NCI-H2107 treated with DMSO at 0.1 percent for 48 hours (cell line): ENCODE results near the gene MRGPRF.
"Not testable (repeated sequence)": the region's sequence is repeated elsewhere in the genome, so short reads cannot be mapped to it uniquely, and the experiment has no call there.

Experiments used
- DNase-seq: peaks from one replicate; lab custom pipeline; 2025; ENCODE audit not compliant: unreplicated experiment; lab: John Stamatoyannopoulos, UW

MRGPRF gene

DNA sequence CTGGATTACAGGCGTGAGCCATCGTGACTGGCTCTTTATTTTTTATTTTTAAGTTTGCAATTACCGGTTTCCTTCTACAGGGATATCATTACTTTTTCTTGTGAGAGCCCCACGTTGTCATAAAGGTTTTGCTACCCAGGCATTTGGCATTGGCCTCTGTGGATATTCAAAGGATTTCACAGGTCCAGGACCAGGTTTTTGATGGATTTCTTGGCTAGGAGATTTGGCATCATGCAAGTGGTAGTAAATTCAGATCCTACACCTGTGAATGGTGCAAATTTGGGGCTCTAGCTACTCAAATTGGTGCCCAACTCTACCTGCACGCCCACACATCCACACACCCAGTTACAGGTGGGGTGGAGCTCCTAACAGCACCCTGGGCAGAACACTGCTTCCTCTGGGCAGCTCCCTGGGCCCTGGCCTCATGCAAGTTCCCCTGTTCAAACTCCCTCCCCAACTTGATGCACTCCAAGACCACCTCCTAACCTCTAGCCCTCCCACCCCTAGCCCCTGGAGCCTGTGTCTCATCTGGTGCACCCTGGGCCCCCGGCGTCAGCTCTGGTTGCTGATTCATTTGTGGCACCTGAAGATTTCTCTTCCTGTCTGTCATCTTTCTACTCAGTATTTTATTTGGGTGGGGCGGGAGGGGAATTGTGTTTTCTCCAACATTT, 23.0 kb downstream of the MRGPRF start:
- no peak for DNase-seq

DNA sequence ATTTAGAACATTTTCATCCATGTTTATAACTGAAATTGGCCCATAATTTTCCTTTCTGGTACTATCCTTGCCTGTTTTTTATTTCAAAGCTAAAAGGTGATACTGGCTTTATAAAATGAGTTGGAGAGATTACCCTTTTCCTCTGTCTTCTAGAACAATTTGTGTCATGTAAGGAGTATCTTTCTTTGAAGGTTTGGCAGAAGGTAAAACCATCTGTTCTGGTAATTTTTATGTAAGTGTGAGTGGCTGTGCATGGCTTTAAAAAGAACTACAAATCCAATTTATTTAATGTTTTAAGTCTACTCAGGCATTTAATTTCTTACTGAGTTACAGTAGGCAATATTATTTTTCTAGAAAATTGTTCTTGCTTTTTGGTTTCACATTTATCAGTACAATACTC, 24.6 kb downstream of the MRGPRF start:
- DNase-seq = no peak

DNA sequence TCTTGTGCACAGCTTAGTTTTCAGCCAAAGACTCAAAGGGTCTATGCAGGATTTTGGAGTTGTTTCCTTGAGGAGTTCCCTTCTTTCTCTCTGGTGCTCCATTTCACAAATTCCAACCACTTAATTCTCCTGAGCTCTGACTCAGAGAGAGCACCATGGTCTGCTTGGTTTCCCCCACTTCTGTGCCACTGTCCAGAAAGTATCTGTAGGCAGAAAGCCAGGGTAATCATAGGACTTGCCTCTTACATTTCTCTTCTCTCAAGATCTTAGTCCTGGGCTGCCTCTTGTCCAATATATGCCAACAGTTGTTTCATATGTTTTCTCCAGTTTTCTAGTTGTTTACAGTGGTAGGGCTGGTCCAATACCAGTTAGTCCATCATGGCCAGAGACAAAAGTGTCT, 25.8 kb downstream of the MRGPRF start:
- no peak for DNase-seq

DNA sequence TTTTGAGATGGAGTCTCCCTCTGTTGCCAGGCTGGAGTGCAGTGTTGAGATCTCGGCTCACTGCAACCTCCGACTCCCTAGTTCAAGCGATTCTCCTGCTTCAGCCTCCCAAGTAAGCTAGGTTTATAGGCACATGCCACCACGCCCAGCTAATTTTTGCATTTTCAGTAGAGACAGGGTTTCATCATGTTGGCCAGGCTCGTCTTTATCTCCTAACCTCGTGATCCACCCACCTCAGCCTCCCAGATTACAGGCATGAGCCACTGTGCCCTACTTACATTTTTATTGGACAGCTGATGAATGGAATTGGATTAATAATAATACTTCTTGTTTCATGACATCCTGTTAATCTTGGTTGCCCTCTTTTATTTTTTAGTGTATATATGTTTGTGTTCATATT, 29.2 kb downstream of the MRGPRF start:
- DNase-seq = no peak

DNA sequence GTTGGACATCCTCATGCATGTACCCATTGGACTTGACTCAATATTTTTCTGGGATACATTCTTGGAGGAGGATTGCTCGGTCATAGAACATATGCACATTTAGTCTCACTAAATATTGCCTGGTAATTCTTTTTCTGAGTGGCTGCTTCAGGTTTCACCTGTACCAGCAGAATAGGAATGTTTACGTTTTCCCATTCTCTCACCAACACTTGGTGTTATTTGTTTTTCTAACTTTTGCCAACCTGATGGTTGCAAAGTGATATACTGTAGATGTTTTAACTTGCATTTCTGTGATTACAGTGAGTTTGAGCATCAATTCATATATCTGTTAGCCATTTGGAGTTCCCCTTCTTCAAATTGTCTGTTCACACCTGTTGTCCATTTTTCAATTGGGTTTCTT, 30.9 kb downstream of the MRGPRF start:
- no peak for DNase-seq

DNA sequence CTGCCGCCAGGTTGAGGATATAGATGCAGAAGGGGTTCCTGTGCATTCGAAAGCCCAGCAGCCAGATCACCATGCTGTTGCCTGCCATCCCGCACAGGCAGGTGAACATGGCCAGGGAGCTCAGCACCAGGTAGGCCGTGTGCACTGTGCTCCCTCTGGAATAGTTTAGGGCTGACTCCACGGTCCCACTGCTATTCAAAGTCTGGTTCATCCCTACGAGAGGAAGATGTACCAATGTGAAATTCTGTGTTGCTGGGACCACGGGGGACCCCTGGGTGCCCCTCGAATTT, 32.3 kb downstream of the MRGPRF start, which contains the start of gene MRGPRD:
TSS of gene MRGPRD (minus strand) at position 211 of the 290 bp plus-strand sequence. CDS start at position 211, 0 bp downstream.
- DNase-seq = no peak

DNA sequence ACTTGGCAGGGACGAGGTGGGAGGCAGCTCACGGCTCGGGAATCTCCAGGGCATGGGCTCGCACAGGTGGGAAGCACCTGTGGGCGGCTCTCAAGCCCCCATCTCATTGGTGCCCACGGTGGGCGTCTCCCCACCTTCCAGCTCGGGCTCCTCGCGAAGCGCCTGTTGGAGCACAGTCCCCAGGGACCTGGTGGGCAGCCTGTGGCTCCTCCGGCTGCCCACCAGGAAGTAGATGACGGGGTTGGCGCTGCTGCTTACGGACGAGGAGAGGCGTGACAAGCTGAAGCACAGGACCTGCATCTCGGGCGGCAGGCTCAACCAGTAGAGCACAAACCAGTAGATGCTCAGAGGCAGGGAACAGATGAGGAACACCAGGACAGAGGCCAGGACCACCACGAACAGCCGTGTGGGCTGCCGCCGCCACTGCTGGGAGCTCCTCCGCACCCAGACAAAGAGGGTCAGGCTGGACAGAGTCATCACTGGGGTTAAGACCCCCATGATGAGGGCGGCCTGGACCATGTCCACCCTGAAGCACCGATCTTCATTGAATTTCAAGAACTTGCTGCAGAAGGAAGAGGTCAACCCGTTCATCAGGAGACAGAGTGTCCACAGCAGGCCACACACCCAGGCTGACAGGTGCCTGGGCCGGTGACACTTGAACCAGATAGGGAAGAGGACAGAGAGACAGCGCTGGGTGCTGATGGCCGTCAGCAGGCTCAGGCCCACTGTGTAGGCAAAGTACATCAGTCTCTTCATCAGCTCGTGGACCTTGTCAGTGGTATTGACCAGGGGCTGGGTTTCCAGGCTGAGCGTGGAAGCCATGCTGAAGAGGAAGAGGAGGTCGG, 32.9 kb downstream of the MRGPRF start:
- no peak for DNase-seq

DNA sequence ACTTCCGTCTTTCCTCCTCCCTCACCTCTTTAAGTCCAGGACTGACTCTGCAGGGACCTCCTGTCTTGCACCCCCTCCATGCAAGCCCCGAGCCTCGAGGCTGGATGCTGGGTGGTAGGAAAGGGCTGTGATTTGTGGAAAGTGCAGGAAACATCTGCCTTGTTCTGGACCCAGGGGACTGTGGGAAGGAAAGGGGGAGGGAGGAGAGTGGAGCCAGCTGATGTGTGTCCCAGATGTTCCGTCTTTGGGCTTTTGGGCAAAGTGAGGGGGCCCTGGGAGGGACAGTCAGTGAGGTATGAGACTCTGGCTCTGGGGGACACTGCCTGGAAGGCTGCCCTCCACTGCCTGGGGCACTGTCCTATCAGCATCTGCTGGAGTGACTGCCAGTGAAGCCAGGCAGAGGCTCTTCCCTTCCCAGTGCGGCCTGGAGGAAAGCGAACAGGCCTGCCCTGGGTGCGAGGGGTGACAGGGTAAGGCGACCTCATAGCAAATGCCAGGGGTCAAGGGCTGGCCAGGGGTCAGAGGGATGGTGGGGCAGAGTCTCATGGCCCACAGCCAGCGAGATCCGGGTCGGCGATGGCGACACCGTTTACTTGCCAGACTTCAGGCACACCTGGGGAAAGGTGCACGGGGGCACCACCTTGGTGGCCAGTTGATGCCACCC, 34.0 kb downstream of the MRGPRF start:
- DNase-seq = no peak

DNA sequence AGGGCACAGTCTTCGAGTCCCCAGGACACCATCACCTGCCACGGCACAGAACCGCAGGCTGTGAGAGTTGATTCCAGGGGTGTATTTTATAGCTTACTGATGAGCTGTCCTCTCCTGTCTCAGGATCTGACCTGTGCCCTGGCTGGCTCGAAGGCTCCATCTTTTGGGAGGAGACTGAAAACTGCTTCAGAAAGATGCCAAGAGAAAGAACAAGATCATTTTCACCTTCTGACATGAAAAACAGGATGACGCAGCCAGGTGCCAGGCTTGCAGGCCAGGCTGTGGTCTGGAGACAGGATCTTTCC, 34.5 kb downstream of the MRGPRF start:
- no peak for DNase-seq

DNA sequence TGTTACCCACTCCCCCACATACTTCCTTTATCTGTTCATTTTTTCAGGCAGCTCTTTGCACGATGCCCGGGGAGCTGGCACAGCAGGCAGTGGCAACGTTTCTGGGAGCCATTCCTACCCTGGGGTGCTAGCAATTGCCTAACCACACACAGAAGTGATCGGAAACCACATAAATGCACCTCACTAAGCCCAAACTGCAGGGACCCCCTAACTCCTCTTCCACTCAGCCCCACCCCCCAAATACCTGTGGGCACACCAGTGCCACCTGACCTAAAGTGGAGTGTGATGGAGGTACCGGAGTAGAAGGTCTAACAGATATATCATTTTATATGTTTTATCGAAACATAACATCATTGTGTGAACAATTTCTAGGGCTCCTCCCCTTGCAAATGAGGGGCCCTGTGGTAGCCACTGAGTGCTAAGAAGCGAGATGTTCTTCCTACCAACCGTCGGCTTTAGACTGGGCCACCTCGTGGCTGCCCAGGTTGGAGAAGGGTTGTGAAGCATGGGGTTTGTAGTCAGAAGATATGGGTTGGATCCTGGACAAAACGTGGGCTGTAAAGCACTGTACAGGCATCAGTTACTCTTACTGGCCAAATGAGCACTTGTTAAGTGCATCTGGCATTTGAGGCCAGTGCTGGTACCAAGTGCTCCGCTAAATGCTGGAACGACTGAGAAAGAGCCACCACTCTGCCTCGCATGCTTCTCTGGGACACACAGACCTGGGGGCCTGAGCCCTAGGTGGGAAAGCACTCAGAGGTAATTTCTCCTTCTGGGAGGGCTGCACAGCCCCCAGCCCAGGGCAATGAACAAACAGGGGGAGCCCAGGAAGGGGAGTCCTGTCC, 35.0 kb downstream of the MRGPRF start:
- no peak for DNase-seq

DNA sequence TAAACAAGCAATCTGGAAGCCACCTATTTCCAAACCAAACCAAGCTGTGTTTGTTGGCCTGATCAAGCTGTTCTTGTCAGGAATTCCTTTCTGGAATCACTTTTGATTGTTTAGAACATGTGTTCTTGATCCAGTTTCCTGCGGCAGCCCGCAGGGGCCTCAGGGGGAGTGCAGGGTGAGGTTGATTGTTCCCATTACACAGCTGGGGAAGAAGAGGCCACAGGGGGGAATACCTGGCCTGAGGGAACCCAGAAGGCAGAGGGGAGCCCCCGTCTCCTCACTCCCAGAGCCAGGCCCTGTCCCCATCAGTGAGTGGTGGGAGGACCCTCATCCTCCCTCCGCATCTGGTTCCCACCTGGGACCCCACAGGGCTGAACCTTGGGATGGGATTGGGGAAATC, 36.5 kb downstream of the MRGPRF start:
- DNase-seq = no peak

DNA sequence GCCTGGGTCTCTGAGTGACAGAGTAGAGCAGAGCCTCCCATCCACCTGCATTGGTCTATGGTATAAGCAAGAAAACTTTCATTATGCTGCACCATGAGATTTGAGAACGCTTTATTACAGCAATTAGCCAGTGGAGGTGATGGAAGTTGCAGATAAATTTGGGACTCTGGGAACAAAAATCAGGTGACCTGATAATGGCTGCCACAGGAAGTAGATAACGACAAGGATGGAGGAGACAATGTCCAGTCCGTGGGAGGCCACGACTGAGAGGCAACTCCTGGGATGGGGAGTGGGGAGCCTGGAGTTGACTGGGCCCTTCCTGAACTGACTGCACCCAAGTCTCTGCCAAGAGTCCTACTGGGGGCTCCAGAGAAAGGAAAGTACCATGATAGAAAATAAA, 37.0 kb downstream of the MRGPRF start:
- DNase-seq = no peak

DNA sequence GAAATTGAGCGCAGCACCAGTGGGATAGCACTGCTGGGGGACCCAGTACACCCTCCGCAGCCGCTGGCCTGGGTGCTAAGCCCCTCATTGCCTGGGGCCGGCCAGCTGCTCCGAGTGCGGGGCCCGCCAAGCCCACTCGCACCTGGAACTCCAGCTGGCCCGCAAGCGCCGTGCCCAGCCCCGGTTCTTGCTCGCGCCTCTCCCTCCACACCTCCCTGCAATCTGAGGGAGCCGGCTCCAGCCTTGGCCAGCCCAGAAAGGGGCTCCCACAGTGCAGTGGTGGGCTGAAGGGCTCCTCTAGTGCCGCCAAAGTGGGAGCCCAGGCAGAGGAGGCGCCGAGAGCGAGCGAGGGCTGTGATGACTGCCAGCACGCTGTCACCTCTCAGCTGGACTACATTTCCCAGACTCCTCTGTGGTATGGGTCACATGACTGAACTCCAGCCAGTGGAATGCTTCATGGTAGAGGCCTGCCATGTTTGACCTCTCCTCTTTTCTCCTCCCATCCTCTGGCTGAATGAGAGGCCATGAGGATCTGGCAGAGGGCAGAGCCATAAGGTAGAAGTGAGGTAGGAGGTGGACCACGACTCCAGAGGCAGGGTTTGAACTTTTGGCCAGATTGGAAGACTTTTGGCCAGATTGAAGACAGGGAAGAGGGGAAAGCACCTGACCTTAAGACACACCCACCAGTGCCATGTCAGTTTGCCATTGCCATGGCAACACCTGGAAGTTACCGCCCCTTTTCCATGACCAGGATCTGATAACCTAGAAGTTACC, 38.4 kb downstream of the MRGPRF start:
- no peak for DNase-seq

DNA sequence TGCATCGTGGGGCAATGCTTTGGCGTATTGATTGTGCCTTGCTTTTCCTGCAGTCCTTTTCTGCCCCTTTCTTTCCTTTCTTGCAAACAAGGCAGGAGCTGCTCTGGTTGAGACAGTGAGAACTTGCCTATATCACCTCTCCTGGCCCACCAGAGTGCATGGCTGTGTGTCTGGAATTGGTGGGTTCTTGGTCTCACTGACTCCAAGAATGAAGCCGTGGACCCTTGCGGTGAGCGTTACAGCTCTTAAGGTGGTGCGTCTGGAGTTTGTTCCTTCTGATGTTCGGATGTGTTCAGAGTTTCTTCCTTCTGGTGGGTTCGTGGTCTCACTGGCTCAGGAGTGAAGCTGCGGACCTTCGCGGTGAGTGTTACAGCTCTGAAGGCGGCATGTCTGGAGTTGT, 39.3 kb downstream of the MRGPRF start:
- not testable (repeated sequence) for DNase-seq

DNA sequence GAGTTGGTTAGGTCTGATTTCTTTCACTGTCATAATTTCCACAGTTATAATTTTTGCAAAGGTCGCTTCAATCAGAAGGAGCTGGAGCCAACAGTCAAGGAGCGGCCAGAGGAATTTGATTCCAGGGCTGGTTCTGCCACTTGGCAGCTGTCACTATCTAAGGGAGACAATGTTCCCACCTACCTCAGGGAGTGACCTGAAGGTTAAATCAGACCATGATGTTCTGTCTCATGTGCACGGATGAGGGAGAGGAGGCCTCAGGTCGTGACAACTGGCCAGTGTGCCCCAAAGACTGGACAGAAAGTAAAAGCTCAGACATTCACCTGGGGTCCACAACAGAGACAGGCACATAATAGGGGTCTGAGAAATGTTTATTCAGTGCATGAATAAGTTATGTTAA, 39.8 kb downstream of the MRGPRF start:
- DNase-seq = no peak

DNA sequence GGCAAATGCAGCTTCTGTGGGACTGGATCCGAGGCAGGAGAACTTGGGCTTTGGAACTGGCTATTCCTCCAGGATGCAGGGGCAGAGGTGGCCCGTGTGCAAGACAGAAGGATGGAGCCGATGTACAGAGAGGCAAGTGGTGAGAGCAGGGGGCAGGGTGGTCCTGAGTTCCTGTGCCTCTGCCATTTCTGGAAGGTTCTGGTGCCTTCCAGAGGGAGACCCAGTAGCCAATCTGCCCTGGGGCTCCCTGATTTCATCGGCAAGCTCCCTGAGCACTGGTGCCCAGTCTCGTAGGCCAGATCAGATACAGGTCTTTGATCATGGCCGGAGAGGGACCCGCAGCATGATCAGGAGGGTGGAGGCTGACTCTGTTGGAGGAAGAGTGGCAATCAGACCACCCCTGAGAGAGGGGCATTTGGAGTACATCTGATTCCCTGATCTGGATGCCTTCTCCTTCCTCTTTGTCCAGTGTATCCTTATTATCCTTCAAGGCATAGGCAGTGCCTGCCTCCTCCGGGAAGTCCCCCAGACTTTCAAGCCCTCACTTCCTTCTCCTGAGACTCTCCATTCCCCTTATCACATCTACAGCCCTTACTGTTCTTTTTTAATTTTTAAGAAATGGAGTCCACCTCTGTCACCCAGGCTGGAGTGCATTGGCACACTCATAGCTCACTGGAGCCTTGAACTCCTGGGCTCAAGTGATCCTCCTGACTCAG, 42.0 kb downstream of the MRGPRF start:
- no peak for DNase-seq

DNA sequence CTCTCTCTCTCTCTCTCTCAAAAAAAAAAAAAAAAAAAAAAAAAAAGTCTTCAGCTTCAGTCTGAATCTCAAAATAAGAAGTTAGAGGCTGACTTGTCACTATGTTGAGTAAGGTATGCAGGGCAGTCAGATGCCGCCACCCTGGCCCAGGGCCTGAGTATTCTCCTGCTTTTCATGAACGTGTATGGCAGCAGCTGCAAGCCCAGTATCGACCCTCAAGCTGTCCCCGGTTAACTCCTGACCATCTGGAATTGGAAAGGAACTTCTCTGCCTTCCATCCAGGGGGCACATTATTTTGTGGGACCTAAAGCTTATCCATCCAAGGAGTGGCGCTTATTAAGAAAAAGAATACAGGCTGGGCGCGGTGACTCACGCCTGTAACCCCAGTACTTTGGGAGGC, 43.7 kb downstream of the MRGPRF start:
- no peak for DNase-seq

DNA sequence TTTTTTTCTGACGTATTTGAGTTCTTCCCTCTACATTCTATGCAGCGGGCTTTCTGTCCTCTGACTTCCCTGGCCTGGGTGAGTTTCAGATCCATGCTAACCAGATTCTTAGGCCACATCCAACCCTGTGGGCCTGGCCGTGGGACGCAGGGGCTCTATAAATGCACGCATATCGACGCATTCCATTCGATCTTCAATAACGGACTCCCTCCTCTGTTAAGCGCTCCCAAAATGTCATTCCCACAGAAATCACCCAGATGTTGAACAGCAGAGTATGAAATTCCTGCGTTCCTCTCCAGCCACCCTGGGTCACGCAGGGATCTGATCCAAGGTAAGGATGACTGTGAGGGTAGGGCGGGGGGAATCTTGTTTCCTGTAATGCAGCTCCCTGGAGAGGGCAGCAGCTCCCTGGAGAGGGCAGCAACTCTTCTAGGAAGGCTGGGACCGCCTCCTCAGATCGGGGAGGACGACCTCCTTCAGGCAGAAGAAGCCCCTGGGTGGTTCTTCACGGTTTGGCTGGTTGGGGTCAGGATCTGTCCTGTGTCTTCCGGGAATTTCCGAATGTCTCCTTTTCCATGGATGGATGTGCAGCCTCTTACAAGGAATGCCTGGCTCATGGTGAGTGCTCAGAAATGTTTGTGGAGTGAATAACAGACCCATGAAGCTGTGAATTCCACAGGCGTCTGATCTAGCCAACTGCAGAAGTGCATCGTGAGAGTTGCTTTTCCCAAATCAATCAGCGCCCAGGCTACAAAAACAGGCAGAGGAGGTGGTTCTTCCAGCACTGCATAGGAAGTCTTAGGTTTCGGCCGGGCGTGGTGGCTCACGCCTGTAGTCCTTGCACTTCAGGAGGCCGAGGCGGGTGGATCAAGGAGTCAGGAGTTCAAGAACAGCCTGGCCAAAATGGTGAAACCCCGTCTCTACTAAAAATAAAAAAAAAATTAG, 44.5 kb downstream of the MRGPRF start:
- DNase-seq = no peak
